Measurements from ENCODE around the gene FBN1.
A peak's percentile ranks its signal among the peaks of the same experiment; 100 is the strongest.

Gene FBN1

DNA sequence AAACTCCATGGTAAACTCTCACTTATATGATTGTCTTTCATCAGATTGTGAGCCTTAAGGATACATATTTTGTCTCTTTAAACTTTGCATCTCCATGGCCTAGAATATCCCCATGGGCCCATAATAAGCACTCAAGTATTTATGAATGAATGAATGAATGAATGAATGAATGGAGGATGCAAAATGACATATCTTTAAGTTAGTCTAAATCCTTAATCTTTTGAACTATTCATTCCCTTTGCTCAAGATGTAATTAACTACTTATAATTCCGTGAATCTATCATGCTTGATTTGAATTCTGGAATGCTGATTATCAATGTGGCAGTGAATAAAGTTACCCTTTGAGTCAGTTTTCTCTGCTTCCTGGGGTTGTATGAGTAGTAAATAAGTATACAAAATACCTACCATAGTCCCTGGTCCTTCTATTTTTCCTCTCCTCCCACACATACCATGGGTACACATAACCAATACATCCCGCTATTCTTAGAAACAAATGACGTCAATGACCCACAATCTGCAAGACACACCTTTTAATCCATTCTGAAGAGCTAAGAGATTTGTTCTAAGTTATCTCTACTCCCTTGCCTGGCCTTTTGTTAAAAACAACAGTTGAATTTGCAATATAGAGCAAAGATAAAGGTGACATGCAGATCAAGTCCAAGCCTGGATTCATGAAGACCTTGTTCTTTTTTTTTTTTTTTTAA, 94.5 kb downstream of the FBN1 start:
- Histone ChIP-seq H3K9ac (ENCODE audit: low read length) (no peak overlapping the region), H3K4me3 (ENCODE audit: low read length) (no peak overlapping the region), H3K4me1 (ENCODE audit: control insufficient read depth, insufficient read depth, low read length) (peaks cover 66% of the 10 kb centered on the region), H3K27me3 (replicated peaks; ENCODE audit: control insufficient read depth, insufficient read depth, low read length) (no peaks in the 10 kb centered on the region), H3K36me3 (ENCODE audit: control insufficient read depth, insufficient read depth, low read length, severe bottlenecking) (peaks cover 3% of the 10 kb centered on the region), H3K9me3 (ENCODE audit: control insufficient read depth, low read length) (no peaks in the 10 kb centered on the region)
- DNase-seq (ENCODE audit: low read depth) = no peak

DNA sequence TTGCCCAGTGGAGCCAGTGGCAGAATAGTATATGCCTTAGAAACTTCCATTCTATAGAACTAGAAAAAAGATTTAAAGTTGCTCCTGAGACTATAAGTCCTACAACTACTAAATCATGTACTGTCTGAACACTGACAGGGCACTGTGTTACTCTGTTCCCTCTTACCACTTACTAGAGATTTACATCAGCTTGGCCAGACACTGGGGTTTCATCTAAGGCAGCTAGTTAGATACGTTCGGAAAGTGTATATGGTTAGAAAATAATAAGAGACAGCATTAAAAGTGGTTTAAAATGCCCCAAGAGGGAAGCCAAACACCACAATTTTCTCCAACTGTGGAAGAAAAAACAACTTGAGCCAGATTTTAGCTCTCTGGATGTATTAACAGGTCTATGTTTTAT, 97.1 kb downstream of the FBN1 start:
- Histone ChIP-seq H3K4me1 (ENCODE audit: control insufficient read depth, insufficient read depth, low read length) (peaks cover 61% of the 10 kb centered on the region), H3K4me3 (ENCODE audit: low read length) (no peak overlapping the region), H3K9me3 (ENCODE audit: control insufficient read depth, low read length) (no peaks in the 10 kb centered on the region), H3K36me3 (ENCODE audit: control insufficient read depth, insufficient read depth, low read length, severe bottlenecking) (no peaks in the 10 kb centered on the region), H3K9ac (ENCODE audit: low read length) (peak overlapping the region; percentile 22), H3K27me3 (replicated peaks; ENCODE audit: control insufficient read depth, insufficient read depth, low read length) (no peaks in the 10 kb centered on the region)
- no peak for DNase-seq (ENCODE audit: low read depth)

DNA sequence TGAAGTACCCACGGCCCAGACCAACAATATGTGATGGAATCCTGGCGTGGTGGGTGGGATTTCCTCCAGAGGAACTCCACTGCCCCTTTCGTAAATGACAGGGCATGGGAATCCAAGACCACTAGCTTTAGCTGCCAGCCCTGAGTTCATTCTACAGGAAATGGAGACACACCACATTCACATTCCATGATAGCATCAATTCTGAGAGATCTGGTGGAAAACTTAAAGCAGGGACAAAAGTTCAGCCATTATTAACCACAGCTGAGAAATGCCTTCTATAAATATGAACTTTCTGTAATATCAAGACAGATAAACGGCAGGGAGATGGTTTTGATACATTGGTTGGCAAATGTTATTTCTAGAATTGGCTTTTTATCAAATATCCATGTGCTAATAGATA, 98.2 kb downstream of the FBN1 start:
- peak overlapping the region; percentile 54 for H3K9ac ChIP-seq (ENCODE audit: low read length)
- H3K4me1 ChIP-seq (ENCODE audit: control insufficient read depth, insufficient read depth, low read length) = peaks cover 60% of the 10 kb centered on the region
- H3K36me3 ChIP-seq (ENCODE audit: control insufficient read depth, insufficient read depth, low read length, severe bottlenecking) = peaks cover 4% of the 10 kb centered on the region
- no peaks in the 10 kb centered on the region for H3K27me3 ChIP-seq (replicated peaks; ENCODE audit: control insufficient read depth, insufficient read depth, low read length)
- peak overlapping the region; percentile 40 for H3K4me3 ChIP-seq (ENCODE audit: low read length)
- peak; percentile 58 for DNase-seq (ENCODE audit: low read depth)
- no peaks in the 10 kb centered on the region for H3K9me3 ChIP-seq (ENCODE audit: control insufficient read depth, low read length)

DNA sequence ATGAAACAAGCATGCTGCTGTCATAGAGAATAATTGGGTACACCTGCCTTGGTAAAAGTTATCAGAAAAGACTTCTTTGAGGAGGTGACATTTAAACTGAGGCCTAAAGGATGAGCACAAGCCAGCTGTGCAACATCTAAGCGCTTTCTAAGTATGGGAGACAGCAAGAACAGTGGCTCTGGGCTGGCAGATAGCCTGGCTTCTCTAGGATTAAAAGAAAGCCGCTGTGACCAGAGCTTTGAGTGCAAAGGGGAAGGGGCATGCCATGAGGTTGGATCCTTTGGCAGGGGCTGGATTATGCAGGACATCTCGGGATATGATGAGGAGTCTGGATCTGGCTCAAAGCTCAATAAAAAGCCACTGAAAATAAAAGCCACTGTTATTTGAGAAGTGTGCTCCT, 99.2 kb downstream of the FBN1 start:
- H3K9me3 ChIP-seq (ENCODE audit: control insufficient read depth, low read length) = no peaks in the 10 kb centered on the region
- no peaks in the 10 kb centered on the region for H3K27me3 ChIP-seq (replicated peaks; ENCODE audit: control insufficient read depth, insufficient read depth, low read length)
- no peak overlapping the region for H3K4me3 ChIP-seq (ENCODE audit: low read length)
- H3K36me3 ChIP-seq (ENCODE audit: control insufficient read depth, insufficient read depth, low read length, severe bottlenecking) = peaks cover 4% of the 10 kb centered on the region
- peaks cover 70% of the 10 kb centered on the region for H3K4me1 ChIP-seq (ENCODE audit: control insufficient read depth, insufficient read depth, low read length)
- no peak overlapping the region for H3K9ac ChIP-seq (ENCODE audit: low read length)
- DNase-seq (ENCODE audit: low read depth) = no peak

DNA sequence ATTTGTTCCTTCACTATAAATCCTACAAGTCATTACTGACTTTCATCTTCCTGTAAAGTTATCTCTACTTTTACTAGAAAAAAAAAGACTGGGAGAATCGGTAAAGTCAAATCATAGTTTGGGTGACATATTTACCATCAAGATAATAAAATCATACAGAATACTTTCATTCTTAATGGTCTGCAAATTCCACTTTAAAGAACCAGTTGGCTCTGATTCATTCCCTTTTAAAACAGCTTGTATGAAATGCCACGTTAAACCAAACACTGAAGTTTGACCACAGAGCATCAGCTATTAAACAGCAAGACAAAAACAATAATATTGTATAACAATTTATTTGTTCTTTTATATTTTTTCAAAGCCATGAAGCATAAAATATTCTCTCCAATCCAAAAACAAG, 100.7 kb downstream of the FBN1 start:
- peak; percentile 28 for DNase-seq (ENCODE audit: low read depth)
- Histone ChIP-seq H3K36me3 (ENCODE audit: control insufficient read depth, insufficient read depth, low read length, severe bottlenecking) (peaks cover 4% of the 10 kb centered on the region), H3K4me1 (ENCODE audit: control insufficient read depth, insufficient read depth, low read length) (peaks cover 81% of the 10 kb centered on the region), H3K27me3 (replicated peaks; ENCODE audit: control insufficient read depth, insufficient read depth, low read length) (no peaks in the 10 kb centered on the region), H3K4me3 (ENCODE audit: low read length) (no peak overlapping the region), H3K9me3 (ENCODE audit: control insufficient read depth, low read length) (no peaks in the 10 kb centered on the region), H3K9ac (ENCODE audit: low read length) (peak overlapping the region; percentile 36)

DNA sequence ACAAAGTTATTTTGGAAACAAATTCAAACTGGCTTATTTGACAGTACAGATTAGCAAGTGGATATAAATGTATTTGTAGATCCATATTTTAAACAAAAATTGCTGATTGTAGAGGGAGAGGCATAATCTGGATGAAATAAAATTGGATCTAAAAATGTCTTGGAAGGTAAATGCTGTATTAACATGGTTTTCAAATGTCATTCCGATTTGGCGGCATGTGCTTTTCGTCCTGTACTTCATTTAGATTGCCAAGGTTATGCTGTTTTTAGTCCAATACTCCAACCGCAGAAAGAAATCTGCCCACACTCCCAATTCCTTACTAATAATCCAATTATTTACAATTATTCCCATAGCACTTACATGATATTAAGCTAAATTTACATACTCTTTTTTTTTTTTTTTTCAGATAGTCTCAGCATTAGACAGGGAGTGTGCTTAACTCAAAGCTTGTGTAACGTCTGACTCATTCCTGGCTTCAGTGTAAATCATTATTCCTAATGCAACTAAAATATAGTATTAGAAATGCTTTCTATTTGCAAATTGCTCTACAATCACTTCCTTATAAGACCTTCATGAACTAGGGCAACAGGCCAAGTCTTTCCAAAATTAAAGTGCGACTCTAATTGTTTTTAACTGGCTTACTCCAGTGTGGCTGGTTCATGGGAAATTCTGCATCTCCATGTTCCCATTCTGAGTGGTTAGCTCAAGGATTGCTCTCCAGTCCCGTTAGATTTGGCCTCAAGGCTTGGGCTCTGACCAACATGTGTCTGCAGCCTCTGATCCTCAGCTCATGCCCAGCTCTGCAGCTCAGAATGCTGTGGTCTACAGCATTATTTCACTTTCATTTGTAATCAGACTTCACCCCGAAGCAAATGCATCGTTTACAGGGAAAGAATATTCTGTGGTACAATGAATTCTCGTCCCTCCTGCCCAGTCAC, 103.9 kb downstream of the FBN1 start:
- H3K4me3 ChIP-seq (ENCODE audit: low read length) = peak overlapping the region; percentile 77

DNA sequence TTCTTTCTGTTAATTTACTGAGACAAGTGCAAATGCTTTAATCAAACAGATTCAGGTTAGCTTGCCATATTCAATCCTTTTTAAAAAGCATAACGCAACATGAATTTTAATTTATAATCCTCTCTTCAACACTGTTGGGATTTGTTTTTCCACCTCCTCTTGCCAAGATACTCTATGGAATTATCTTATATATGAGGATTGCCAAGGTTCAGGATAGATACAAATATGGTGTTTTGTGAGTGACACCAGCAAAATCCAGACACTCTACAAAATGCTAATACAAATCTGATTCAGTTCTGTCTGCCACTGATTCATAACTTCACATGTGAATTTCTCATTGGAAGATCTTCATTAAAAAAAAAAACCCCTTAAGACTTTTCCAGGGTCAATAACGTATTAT, 104.8 kb downstream of the FBN1 start:
- H3K9ac ChIP-seq (ENCODE audit: low read length) = peak overlapping the region; percentile 84
- no peaks in the 10 kb centered on the region for H3K9me3 ChIP-seq (ENCODE audit: control insufficient read depth, low read length)
- no peak for DNase-seq (ENCODE audit: low read depth)
- H3K27me3 ChIP-seq (replicated peaks; ENCODE audit: control insufficient read depth, insufficient read depth, low read length) = no peaks in the 10 kb centered on the region
- peaks cover 20% of the 10 kb centered on the region for H3K36me3 ChIP-seq (ENCODE audit: control insufficient read depth, insufficient read depth, low read length, severe bottlenecking)
- H3K4me3 ChIP-seq (ENCODE audit: low read length) = peak overlapping the region; percentile 77
- peaks cover 89% of the 10 kb centered on the region for H3K4me1 ChIP-seq (ENCODE audit: control insufficient read depth, insufficient read depth, low read length)

More for the DNA sequence above, 103.9 kb downstream of the FBN1 start:
- Histone ChIP-seq H3K36me3 (ENCODE audit: control insufficient read depth, insufficient read depth, low read length, severe bottlenecking) (peaks cover 12% of the 10 kb centered on the region), H3K4me1 (ENCODE audit: control insufficient read depth, insufficient read depth, low read length) (peaks cover 87% of the 10 kb centered on the region), H3K27me3 (replicated peaks; ENCODE audit: control insufficient read depth, insufficient read depth, low read length) (no peaks in the 10 kb centered on the region), H3K9ac (ENCODE audit: low read length) (peak overlapping the region; percentile 84), H3K9me3 (ENCODE audit: control insufficient read depth, low read length) (no peaks in the 10 kb centered on the region)
- peak; percentile 90 for DNase-seq (ENCODE audit: low read depth)

DNA sequence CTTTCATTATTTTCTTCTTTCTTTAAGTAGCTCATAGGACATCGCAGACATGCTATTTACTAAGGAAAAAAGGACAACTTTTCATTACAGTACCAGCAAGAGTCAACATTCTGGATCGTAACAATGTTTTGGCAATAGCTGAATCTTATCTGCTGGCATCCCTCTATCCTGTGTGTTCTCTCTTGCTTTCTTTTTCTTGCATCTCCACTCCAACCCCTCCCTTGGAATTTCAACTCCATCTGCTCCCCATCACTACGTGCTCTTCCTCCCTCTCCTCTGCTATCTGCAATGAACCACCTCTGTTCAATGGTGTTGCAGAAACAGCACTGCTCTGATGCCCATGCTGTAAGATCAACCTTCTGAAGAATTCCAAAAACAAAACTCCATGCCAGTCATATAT, 106.6 kb downstream of the FBN1 start:
- Histone ChIP-seq H3K9me3 (ENCODE audit: control insufficient read depth, low read length) (no peaks in the 10 kb centered on the region), H3K4me1 (ENCODE audit: control insufficient read depth, insufficient read depth, low read length) (peaks cover 81% of the 10 kb centered on the region), H3K9ac (ENCODE audit: low read length) (no peak overlapping the region), H3K27me3 (replicated peaks; ENCODE audit: control insufficient read depth, insufficient read depth, low read length) (no peaks in the 10 kb centered on the region), H3K4me3 (ENCODE audit: low read length) (no peak overlapping the region), H3K36me3 (ENCODE audit: control insufficient read depth, insufficient read depth, low read length, severe bottlenecking) (peaks cover 38% of the 10 kb centered on the region)
- DNase-seq (ENCODE audit: low read depth) = no peak

DNA sequence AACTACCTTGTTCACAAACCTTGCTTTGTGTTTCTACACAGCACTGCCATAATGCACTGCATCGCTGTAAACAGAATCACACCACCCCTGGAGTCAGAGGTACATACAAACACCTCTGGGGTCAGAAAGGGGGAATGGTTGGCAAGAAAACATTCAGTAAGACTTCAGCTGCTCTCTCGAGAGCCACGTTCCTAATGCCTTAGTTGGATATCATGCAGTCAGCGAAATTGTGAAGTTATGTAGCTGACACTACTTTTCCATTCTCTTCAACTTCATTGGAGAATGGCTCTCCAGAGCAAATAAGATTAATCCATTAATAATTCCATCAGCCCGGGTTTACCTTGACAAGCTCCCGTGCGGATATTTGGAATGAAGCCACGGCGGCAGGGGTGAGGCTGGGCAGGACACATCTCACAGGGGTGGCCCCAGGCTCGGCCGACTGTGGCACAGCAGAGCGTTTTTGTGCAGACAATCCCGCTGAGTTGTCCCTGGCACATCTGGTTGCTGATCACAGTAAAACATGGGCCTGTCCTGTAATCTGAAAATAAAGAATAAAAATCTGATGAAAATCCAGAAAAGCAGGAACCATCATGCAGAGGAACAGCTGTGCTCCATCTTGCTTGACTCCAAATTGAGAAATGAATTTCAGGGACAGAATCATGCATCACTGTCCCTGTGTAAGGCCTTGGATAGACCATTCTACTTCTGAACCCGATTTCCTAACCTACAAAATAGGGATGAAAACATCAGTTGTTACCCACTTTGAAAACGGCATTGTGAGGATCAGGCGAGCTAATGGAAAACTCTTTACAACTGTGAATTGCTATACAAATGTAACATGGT, 108.0 kb downstream of the FBN1 start:
- peaks cover 48% of the 10 kb centered on the region for H3K36me3 ChIP-seq (ENCODE audit: control insufficient read depth, insufficient read depth, low read length, severe bottlenecking)
- H3K9ac ChIP-seq (ENCODE audit: low read length) = peak overlapping the region; percentile 64
- peak overlapping the region; percentile 50 for H3K4me3 ChIP-seq (ENCODE audit: low read length)
- DNase-seq (ENCODE audit: low read depth) = no peak
- H3K9me3 ChIP-seq (ENCODE audit: control insufficient read depth, low read length) = no peaks in the 10 kb centered on the region
- peaks cover 82% of the 10 kb centered on the region for H3K4me1 ChIP-seq (ENCODE audit: control insufficient read depth, insufficient read depth, low read length)
- no peaks in the 10 kb centered on the region for H3K27me3 ChIP-seq (replicated peaks; ENCODE audit: control insufficient read depth, insufficient read depth, low read length)

DNA sequence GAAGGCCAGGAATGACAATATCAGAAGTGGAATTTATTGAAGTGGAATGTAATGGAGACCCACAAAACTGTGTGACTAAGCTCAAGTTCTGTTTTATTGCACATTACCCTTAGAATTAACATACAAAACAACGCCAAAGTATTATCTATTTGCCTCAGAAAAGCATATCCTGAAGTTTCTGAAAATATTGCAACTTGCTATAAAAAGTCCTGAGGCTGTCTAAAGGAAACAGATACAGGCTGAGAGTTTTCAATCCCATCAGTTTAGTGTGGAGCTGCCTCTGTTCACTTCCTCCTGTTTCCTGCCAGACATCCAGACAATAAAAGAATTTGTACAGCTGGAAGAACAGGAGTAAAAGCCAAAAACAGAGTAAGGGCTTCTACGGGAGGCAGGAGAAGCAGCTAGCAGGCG, 108.8 kb downstream of the FBN1 start:
- H3K4me1 ChIP-seq (ENCODE audit: control insufficient read depth, insufficient read depth, low read length) = peaks cover 74% of the 10 kb centered on the region
- no peak for DNase-seq (ENCODE audit: low read depth)
- H3K27me3 ChIP-seq (replicated peaks; ENCODE audit: control insufficient read depth, insufficient read depth, low read length) = no peaks in the 10 kb centered on the region
- no peaks in the 10 kb centered on the region for H3K9me3 ChIP-seq (ENCODE audit: control insufficient read depth, low read length)
- peaks cover 57% of the 10 kb centered on the region for H3K36me3 ChIP-seq (ENCODE audit: control insufficient read depth, insufficient read depth, low read length, severe bottlenecking)
- H3K4me3 ChIP-seq (ENCODE audit: low read length) = peak overlapping the region; percentile 8
- H3K9ac ChIP-seq (ENCODE audit: low read length) = peak overlapping the region; percentile 64

DNA sequence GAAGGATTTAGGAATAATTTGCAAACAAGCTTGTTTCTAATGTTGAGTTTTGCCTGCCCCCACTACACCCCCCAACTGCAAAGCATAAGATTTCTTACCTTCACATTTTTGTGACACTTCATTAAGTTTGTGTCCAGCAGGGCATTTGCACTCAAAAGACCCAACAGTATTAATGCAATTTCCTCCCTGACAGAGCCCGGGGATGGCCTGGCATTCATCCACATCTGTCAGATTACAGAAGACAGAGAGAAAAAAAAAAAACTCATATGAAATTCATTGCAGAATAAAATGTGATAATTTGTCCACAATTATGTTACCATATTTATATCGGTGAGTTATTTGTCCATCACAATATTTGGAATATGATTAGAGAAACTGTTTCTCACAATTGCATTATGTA, 111.5 kb downstream of the FBN1 start:
- Histone ChIP-seq H3K9me3 (ENCODE audit: control insufficient read depth, low read length) (no peaks in the 10 kb centered on the region), H3K9ac (ENCODE audit: low read length) (peak overlapping the region; percentile 7), H3K4me1 (ENCODE audit: control insufficient read depth, insufficient read depth, low read length) (peaks cover 52% of the 10 kb centered on the region), H3K36me3 (ENCODE audit: control insufficient read depth, insufficient read depth, low read length, severe bottlenecking) (peaks cover 81% of the 10 kb centered on the region), H3K4me3 (ENCODE audit: low read length) (no peak overlapping the region), H3K27me3 (replicated peaks; ENCODE audit: control insufficient read depth, insufficient read depth, low read length) (no peaks in the 10 kb centered on the region)
- peak; percentile 25 for DNase-seq (ENCODE audit: low read depth)

Data from adipocyte (in vitro differentiated cells).